ENCODE results near the gene TRIM39.

Gene TRIM39

GRCh38 chr6:30327232-30327746 lies 562 bp downstream of the TRIM39 start:
- DNase-seq (ENCODE audit: low read depth in 2 of 2) = no peak

DNA sequence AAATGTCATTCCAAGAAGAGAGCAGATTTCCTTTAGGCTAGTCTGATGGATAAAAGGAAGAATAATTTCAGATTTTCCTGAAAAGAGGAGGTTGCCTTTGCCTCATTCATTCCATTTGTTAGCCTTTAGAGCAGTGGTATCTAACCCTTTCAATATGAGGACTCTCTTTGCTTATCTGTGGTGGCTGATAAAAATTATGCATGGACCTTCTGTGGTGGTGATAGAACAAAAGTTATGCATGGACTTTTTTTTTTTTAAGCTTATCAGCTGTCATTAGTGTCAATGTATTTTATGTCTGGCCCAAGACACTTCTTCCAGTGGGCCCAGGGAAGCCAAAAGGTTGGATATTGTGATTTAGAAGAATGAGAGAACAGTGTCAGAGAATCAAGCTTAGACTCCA lies 1.7 kb downstream of the TRIM39 start:
- no peak for DNase-seq (ENCODE audit: low read depth in 2 of 2)

- no peak for DNase-seq (ENCODE audit: low read depth in 2 of 2)
Measured at GRCh38 chr6:30329331-30329730, 2.6 kb downstream of the TRIM39 start.

GRCh38 chr6:30331981-30332380 lies 5.3 kb downstream of the TRIM39 start:
- no peak for DNase-seq (ENCODE audit: low read depth in 2 of 2)

- DNase-seq (ENCODE audit: low read depth in 2 of 2) = no peak
Measured at GRCh38 chr6:30334075-30334783, 7.5 kb downstream of the TRIM39 start.

DNA sequence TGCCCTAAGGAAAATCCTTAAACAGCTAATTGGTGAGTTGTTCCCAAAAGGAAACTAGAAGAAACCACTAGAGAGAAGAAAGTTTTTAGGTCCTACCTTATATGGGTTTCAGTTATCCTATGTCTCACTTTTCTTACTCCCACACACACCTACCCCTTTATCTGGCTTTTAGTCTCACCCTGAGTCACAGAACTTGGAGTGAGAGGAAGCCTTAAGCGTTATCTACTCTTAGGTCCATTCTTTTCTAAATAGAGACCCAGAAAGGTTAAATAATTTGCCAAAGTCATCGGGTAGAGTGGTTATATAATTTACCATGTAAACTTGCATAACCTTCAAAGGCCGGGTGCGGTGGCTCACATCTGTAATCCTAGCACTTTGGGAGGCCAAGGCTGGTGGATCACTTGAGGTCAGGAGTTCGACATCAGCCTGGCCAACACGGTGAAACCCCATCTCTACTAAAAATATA lies 13.9 kb downstream of the TRIM39 start:
- no peak for DNase-seq (ENCODE audit: low read depth in 2 of 2)

- DNase-seq (ENCODE audit: low read depth in 2 of 2) = no peak
Measured at GRCh38 chr6:30341218-30341617, 14.5 kb downstream of the TRIM39 start.

DNA sequence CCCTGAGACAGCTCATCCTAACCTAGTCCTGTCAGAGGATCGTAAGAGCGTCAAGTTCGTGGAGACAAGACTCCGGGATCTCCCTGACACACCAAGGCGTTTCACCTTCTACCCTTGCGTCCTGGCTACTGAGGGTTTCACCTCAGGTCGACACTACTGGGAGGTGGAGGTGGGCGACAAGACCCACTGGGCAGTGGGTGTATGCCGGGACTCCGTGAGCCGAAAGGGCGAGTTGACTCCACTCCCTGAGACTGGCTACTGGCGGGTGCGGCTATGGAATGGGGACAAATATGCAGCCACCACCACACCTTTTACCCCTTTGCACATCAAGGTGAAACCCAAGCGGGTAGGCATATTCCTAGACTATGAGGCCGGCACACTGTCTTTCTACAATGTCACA lies 15.0 kb downstream of the TRIM39 start:
- no peak for DNase-seq (ENCODE audit: low read depth in 2 of 2)

GRCh38 chr6:30344191-30344867 lies 17.6 kb downstream of the TRIM39 start:
- DNase-seq (ENCODE audit: low read depth in 2 of 2) = no peak

DNA sequence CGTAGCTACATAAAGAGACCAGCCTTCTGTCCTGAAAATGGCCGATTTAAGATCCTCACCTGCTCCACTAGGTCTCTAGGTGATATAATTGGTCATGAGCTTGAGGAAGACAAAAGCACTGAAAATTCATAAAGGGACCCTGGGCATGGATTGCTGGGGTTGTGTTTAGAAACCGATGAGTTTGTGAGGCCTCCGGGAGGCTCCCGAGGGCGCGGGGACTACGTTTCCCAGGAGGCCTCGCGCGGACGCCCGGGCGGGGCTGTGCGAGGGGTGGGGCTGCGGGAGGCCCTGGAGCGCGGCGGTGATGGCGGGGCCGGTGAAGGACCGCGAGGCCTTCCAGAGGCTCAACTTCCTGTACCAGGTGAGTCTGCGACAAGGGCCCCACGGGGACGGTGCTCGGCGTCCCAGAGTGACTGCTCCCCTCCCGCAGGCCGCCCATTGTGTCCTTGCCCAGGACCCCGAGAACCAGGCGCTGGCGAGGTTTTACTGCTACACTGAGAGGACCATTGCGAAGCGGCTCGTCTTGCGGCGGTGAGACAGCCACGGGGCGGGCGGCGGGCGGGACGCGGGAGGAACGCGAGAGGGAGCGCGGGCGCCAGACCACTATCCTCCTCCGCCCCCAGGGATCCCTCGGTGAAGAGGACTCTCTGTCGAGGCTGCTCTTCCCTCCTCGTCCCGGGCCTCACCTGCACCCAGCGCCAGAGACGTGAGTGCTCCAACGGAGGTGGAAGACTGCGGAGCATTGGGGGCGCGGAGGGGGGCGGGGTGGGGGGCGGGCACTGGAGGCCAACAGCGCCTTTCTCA lies 18.3 kb downstream of the TRIM39 start, which contains the start of gene RPP21:
Gene RPP21 (plus strand): TSS at position 289 of the 804 bp plus-strand sequence. CDS start 16 bp downstream, at position 305.
- DNase-seq (ENCODE audit: low read depth in 2 of 2) = peak in 1 of 2 experiments; percentile 47

GRCh38 chr6:30345852-30346251 lies 19.1 kb downstream of the TRIM39 start:
- DNase-seq (ENCODE audit: low read depth in 2 of 2) = no peak

- DNase-seq (ENCODE audit: low read depth in 2 of 2) = no peak
Measured at GRCh38 chr6:30348957-30349356, 22.2 kb downstream of the TRIM39 start.

DNA sequence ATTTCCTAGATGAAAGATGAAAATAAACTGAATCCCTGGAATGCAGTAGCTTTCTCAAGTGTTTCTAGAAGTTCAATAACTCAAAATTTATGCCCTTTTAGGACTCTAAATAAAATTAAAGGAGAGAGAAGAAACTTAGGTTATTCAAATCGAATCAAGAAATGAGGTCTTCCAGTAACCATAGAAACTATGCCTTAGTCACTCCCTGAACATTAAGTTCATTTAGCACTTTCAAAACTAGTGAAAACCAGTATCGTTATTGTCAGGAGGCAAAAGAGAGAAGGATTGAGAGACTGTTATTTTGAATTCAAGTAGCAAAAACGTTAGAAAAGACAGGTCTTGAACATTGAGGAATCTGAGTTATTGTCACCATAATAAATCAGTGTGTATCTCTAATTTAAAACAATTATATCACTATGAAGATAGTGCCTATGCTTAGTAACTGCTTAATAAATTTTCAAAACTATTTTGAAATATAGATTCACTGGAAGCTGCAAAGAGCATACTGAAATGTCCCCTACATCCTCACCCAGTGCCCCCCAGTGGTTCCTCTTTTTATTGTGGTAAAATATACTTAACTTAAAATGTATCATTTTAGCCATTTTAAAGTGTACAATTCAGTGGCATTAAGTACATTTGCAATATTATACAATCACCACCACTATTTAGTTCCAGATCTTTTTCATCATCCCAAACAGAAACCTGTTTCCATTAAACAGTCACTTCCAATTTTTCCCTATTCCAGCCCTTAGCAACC lies 22.9 kb downstream of the TRIM39 start:
- no peak for DNase-seq (ENCODE audit: low read depth in 2 of 2)

- no peak for DNase-seq (ENCODE audit: low read depth in 2 of 2)
Measured at GRCh38 chr6:30350524-30350923, 23.8 kb downstream of the TRIM39 start.

GRCh38 chr6:30352550-30352949 lies 25.8 kb downstream of the TRIM39 start:
- no peak for DNase-seq (ENCODE audit: low read depth in 2 of 2)

DNA sequence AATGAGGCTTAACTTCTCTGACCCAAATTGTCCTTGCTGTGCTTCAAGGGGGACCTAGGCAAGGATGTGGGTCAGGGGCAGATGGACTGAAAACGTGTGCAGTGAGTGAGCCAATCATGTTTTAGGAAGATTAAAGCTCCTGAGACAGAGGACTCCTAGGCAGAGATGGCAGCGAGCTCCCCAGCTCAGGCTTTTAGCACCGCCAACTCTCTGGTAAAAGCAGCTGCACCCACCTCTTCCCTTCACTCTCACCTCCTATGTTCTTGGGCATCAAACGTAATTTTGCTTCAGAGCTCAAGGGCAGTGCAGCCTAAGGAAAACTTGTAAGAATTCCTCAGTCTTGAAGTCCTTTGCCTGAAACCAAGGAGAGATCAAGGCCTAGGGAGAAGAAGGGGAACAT lies 28.6 kb downstream of the TRIM39 start:
- no peak for DNase-seq (ENCODE audit: low read depth in 2 of 2)

- DNase-seq (ENCODE audit: low read depth in 2 of 2) = no peak
Measured at GRCh38 chr6:30356536-30356935, 29.8 kb downstream of the TRIM39 start.

GRCh38 chr6:30357678-30358540 lies 31.2 kb downstream of the TRIM39 start:
- DNase-seq (ENCODE audit: low read depth in 2 of 2) = peak; percentile 25 to 40

DNA sequence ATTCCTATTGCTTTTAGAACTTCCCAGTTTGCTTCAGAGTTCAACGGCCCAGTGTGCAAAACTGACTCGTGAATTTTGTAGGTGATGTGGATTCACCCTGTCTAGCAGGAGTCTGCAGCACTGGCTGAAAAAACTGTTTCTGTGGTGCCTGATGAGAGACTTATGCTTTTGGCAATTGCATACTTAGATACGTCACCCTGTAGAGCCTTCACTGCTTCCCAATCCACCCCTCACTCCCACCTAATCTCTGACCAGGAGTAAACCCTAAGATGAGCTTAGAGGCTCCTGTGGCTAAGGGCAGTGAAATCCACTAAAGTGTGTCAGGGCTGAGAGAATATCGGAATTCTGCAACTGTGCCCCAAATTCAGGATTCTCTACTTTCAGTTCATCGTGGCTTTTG lies 32.5 kb downstream of the TRIM39 start:
- DNase-seq (ENCODE audit: low read depth in 2 of 2) = no peak

DNA sequence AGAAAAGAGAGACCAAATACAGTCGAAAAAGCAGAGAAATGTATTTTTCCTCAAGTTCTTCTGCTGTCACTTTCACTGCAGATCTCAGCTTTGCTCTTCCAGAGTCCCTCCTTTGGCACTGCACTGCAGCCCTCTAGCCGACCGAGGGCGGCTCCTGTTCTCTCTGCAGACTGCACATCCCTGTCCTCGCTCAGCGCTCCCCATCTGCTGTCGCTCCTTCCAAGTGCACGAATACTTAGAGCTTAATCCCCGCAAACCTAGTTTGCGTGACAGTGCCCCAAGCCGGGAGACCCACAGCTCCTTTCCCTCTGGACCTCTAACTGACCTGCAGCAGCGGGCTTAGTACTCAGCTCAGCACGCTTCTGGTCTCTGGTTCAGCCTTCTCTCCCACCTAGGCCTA lies 33.4 kb downstream of the TRIM39 start:
- DNase-seq (ENCODE audit: low read depth in 2 of 2) = no peak
